ENCODE measurements around the gene COX6A2. TPM values are rescaled to one million over a fixed set of nuclear protein-coding genes. Genes with fewer than 3 reads are reported as not detected.
A peak's percentile ranks its signal among the peaks of the same experiment; 100 is the strongest.
"Not testable (repeated sequence)": the region's sequence is repeated elsewhere in the genome, so short reads cannot be mapped to it uniquely, and the experiment has no call there.

The COX6A2 gene
- total RNA-seq, 4 donors from 2014 or later = not detected

DNA sequence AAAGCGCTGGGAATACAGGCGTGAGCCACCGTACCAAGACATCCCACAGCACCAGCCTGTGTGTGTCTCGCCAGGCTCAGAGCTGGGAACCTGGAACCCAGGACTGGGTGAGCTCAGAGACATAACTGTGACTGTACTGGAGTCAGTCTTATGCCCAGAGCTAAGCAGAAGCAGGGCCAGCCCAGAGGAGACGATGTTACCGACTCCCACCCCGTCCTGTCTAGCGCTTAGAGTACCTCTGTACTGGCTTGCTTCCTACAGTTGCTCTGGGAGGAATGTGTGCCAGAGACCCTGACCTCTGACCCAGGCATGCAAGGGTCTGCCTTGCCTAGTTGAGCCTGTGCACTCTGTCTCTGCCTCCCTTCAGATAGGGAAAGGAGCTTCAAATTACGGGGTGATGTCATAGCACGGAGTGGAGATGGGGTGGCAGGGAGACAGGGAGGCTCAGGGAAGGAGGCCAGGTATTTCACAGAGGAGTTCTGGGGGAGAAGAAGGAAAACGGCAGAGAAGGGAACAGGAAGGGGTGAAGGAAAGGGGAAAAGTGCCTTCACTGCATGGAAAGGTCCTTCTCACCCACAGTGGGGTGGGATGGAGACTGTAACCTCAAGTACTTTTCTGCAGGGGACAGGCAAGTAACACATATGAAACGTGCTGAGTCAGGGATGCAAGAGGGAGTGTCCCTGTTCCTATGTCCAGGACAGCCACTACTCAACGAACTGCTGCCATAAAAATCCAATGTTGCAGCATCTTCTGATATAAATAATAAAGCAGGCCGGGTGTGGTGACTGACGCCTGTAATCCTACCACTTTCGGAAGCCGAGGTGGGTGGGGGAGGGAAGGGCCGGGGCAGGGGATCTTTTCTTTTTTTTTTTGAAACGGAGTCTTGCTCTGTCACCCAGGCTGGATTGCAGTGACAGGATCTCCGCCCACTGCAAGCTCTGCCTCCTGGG is 25.4 kb upstream of the COX6A2 start:
- H3K4me1 ChIP-seq = peaks cover 0 to 74% (median 49%) of the 10 kb centered on the region in 4 donors
- H3K9me3 ChIP-seq = no peaks in the 10 kb centered on the region
- H3K4me3 ChIP-seq = no peak overlapping the region
- H3K36me3 ChIP-seq = peaks cover 0 to 9% (median 0%) of the 10 kb centered on the region in 3 donors
- no peaks in the 10 kb centered on the region for H3K27me3 ChIP-seq
- WGBS, 2 donors = 41 to 43% methylated on average over 18 to 20 of the region's 20 CpGs
- peak overlapping the region; percentile 0 to 78 (median 64) for H3K27ac ChIP-seq
- DNase-seq (ENCODE audit: low spot score in 2 of 2) = no peak
- no peak for TF ChIP-seq POLR2A (IDR thresholded peaks at IDR 0.05)
- TF ChIP-seq, protein P1, sequence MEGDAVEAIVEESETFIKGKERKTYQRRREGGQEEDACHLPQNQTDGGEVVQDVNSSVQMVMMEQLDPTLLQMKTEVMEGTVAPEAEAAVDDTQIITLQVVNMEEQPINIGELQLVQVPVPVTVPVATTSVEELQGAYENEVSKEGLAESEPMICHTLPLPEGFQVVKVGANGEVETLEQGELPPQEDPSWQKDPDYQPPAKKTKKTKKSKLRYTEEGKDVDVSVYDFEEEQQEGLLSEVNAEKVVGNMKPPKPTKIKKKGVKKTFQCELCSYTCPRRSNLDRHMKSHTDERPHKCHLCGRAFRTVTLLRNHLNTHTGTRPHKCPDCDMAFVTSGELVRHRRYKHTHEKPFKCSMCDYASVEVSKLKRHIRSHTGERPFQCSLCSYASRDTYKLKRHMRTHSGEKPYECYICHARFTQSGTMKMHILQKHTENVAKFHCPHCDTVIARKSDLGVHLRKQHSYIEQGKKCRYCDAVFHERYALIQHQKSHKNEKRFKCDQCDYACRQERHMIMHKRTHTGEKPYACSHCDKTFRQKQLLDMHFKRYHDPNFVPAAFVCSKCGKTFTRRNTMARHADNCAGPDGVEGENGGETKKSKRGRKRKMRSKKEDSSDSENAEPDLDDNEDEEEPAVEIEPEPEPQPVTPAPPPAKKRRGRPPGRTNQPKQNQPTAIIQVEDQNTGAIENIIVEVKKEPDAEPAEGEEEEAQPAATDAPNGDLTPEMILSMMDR (IDR thresholded peaks at IDR 0.05) = no peak
- no peak for TF ChIP-seq EP300 (IDR thresholded peaks at IDR 0.05)

DNA sequence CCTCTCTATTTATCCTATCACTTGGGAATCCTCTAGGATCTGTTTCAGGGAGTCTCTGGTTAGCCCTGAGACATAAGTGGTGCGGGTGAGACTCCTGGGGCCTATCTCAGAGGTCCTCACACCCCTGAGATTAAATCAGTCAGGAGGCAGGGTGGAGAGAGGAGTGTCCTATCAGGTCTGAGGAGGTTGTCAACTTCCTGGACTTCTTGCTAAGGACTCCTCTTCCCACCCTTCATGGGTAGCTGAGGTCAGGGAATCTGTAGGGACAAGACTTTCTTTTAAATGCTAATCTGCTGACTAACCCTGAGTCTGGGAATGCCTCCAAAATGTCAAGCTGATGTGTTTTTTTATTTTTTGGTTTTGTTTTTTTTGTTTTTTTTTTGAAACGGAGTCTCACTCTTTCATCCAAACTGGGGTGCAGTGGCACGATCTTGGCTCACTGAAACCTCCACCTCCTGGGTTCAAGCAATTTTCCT is 24.5 kb upstream of the COX6A2 start:
- peak in 1 of 2 donors; percentile 6 for TF ChIP-seq EP300 (IDR thresholded peaks at IDR 0.05)
- TF ChIP-seq, protein P1 (IDR thresholded peaks at IDR 0.05) = no peak
- no peaks in the 10 kb centered on the region for H3K9me3 ChIP-seq
- peaks cover 0 to 66% (median 45%) of the 10 kb centered on the region in 4 donors for H3K4me1 ChIP-seq
- WGBS, 2 donors = 37 to 44% methylated on average over 3 of the region's 3 CpGs
- H3K27me3 ChIP-seq = no peaks in the 10 kb centered on the region
- peak overlapping the region in 3 of 4 donors; percentile 61 to 78 (median 66) for H3K27ac ChIP-seq
- DNase-seq (ENCODE audit: low spot score in 2 of 2) = no peak
- H3K36me3 ChIP-seq = peaks cover 0 to 9% (median 0%) of the 10 kb centered on the region in 3 donors
- no peak overlapping the region for H3K4me3 ChIP-seq

DNA sequence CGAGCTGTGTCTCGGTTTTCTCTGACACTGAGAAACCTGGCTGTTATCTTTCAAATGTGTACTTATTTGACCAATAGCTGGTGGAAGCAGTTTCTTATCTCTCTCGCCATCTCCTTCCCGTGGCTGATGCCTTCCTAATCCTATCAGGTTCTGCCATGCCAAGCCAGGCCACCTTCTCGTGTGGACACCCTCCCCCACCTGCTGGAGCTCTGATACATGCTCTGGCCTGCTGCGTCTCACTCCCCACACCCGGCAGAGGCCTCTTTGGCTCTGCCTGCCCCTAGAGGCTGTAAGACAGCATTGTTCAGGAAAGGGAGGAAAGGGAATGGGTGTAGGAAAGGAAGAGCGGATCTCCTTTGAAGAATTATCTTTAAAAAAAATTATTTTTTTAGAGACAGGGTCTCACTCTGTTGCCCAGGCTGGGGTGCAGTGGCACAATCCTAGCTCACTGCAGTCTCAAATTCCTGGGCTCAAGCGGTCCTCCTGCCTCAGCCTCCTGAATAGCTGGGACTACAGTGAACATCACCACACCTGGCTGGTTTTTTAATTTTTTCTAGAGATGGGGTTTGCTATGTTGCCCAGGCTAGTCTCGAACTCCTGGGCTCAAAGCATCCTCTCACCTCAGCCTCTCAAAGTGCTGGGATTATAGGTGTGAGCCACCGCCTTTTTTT is 23.7 kb upstream of the COX6A2 start:
- 46 to 49% methylated on average over 11 of the region's 11 CpGs for WGBS, 2 donors
- Histone ChIP-seq H3K36me3 (peaks cover 0 to 5% (median 0%) of the 10 kb centered on the region in 3 donors), H3K4me3 (no peak overlapping the region), H3K9me3 (no peaks in the 10 kb centered on the region), H3K27ac (peak overlapping the region in 3 of 4 donors; percentile 55 to 78 (median 61)), H3K27me3 (no peaks in the 10 kb centered on the region), H3K4me1 (peaks cover 0 to 57% (median 37%) of the 10 kb centered on the region in 4 donors)
- TF ChIP-seq EP300 (IDR thresholded peaks at IDR 0.05) (no peak), POLR2A (IDR thresholded peaks at IDR 0.05) (no peak)
- TF ChIP-seq, protein P1 (IDR thresholded peaks at IDR 0.05) = peak in 4 of 5 experiments; percentile 19 to 49 (median 36)
- DNase-seq (ENCODE audit: low spot score in 2 of 2) = no peak

DNA sequence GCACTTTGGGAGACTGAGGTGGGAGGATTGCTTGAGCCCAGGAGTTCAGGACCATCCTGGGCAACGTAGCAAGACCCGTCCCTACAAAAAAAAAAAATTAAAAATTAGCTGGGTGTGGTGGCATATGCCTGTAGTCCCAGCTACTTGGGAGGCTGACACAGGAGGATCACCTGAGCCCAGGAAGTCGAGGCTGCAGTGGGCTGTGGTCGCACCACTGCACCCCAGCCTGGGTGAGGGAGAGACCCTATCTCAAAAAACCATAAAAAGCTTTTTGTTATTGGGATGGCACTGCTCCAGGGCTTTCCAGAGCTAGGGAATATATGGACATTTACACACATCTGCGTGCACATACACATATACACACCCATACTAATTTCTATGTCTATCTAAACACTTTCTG is 23.0 kb upstream of the COX6A2 start:
- Histone ChIP-seq H3K27ac (peak overlapping the region in 3 of 4 donors; percentile 55 to 78 (median 61)), H3K9me3 (no peaks in the 10 kb centered on the region), H3K4me1 (peaks cover 0 to 52% (median 34%) of the 10 kb centered on the region in 4 donors), H3K36me3 (no peaks in the 10 kb centered on the region), H3K4me3 (no peak overlapping the region), H3K27me3 (no peaks in the 10 kb centered on the region)
- DNase-seq (ENCODE audit: low spot score in 2 of 2) = no peak
- TF ChIP-seq, protein P1 (IDR thresholded peaks at IDR 0.05) = no peak
- WGBS, 2 donors = 71 to 86% methylated on average over 5 of the region's 5 CpGs

DNA sequence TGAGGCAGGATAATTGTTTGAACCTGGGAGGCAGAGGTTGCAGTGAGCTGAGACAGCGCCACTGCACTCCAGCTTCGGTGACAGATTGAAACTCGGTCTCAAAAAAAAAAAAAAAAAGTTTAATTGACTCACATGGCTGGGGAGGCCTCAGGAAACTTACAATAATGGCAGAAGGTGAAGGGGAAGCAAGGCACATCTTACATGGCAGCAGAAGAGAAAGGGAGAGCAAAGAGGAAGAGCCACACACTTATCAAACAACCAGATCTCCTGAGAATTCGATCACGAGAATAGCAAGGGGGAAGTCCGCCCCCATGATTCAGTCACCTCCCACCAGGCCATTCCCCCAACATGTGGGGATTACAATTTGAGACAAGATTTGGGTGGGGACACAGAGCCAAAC is 17.8 kb upstream of the COX6A2 start:
- not testable (repeated sequence) for H3K36me3 ChIP-seq; H3K9me3 ChIP-seq; H3K27me3 ChIP-seq; DNase-seq (ENCODE audit: low spot score in 2 of 2); H3K4me3 ChIP-seq; H3K27ac ChIP-seq
- 80 to 83% methylated on average over 6 of the region's 6 CpGs for WGBS, 2 donors
- peaks cover 0 to 18% (median 0%) of the 10 kb centered on the region in 4 donors for H3K4me1 ChIP-seq

Measured in tibial nerve (tissue), 4 donors.